ENCODE results near the gene MXD3.
A peak's percentile ranks its signal among the peaks of the same experiment; 100 is the strongest.
"Not testable (repeated sequence)": the region's sequence is repeated elsewhere in the genome, so short reads cannot be mapped to it uniquely, and the experiment has no call there.

MXD3 gene, protein sequence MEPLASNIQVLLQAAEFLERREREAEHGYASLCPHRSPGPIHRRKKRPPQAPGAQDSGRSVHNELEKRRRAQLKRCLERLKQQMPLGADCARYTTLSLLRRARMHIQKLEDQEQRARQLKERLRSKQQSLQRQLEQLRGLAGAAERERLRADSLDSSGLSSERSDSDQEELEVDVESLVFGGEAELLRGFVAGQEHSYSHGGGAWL
- 5.4 reads per million, percentile 21 among the genes with 10 or more reads in this experiment for total RNA-seq

DNA sequence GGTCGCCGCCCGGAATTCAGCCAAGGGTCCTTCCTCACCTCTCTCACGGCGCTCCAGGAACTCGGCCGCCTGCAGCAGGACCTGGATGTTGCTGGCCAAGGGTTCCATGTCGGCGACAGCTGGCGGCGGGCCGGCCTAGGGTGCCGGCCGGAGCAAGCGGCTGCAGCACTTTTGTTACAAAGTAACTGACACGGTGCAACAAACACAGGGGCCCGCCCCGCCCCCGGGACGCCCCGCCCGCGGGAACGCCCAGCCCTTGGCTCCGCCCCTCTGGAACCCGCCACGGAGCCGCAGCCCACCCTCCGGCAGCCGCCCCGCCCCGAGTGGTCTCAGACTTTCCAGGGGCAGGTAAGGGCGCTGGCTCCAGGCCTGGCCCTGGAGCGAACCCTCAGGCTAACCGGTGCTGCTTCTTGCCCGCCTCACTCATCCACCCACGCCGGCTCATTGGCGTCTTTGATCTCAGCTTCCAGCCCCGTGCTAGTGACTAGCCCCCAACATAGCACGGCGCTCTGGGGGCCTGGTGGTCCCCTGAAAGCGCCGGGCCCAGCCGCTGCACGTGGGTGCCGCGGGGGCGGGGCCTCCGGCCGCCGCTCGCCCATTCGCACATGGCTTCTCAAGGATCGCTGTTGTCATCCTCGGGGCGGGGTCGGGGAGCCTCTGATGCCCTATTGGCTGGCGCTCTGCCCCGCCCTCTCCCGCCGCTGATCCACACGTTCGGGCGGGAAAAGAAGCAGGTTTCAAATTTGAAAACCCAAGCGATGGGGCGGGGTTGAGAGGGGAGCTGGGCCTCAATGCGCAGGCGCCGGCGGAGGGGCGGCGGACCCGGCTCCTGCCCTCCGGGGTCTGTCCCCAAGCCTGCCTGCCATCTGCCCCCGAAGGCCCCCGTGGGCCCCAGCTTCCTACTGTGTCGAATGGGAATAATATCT is at the start of gene MXD3:
MXD3 (minus strand) TSS at position 176 of the 926 bp plus-strand sequence; CDS start at position 108, 68 bp downstream.
- peak; percentile 92 for DNase-seq

DNA sequence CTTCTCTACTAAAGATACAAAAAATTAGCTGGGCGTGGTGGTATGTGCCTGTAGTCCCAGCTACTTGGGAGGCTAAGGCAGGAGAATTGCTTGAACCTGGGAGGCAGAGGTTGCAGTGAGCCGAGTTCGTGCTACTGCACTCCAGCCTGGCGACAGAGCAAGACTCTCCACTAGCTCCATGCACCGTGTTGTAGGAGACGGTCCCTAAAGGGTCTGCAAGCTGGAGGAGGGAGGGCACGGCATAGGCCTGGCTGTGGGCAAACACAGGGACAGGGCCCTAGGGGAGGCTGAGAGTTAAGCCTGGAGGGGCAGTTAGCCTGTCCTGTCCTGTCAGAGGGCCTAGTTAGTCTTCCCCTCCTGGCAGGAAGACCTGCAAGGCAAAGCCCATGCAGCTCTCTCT is 49.0 kb upstream of the MXD3 start:
- not testable (repeated sequence) for DNase-seq

DNA sequence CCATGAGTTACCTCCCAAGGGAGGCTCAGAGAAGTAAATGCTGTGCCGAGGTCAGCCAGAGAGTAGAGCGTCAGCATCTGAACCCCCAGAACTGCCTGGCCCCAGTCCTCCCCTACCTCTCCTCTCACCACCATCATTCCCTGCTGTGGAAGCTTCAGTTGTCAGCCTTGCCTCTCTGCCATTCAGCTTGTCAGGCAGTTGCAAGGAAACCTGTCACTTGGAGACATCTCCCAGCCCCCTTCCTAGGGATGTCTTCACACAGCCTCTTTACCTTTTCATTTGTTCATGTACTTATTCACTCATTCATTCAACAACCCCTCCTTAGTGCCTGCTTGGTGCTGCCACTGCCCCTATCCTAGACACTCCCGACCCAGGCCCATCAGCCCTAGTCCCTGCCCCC is 48.2 kb upstream of the MXD3 start:
- no peak for DNase-seq

DNA sequence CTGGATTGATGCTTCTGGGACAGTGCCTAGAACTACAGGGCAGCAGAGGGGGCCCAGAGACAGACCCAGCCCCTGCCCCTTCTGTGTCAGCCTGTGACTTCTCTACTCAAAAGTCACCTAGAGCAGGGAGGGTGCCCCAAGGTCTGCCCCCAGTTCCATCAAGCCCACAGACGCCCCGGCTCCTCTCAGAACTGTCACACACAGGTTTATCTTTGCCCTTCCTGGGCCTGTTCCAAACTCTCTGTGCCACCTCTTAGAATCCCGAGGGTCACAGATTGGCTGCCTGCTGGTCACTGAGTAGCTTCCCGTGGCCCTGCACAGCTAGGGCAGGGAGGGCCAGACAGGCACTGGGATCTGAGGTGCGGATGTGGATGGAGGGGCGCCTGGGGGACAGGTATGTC is 47.8 kb upstream of the MXD3 start:
- DNase-seq = no peak

DNA sequence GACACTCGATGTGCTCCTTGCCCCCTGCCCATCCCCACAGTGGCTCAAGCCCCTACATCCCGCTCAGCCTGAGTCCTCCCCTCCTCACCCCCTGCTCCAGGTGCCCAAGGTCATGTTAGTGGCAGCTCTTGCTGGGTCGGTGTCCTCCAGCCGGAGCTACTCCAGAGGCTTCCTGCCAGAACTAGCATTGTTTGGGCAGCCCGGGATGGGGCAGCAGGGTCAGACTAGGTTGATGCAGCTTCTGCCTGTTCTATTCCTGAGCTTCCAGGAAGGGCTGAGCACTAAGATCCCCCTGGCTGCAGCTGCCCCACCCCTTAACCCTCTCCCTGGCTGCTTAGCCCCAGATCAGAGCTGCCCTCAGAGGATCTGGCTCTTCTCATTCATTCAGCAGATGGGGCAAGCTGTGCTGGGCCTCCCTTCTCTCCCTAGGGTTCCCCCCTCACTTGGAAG is 46.7 kb upstream of the MXD3 start:
- no peak for DNase-seq

DNA sequence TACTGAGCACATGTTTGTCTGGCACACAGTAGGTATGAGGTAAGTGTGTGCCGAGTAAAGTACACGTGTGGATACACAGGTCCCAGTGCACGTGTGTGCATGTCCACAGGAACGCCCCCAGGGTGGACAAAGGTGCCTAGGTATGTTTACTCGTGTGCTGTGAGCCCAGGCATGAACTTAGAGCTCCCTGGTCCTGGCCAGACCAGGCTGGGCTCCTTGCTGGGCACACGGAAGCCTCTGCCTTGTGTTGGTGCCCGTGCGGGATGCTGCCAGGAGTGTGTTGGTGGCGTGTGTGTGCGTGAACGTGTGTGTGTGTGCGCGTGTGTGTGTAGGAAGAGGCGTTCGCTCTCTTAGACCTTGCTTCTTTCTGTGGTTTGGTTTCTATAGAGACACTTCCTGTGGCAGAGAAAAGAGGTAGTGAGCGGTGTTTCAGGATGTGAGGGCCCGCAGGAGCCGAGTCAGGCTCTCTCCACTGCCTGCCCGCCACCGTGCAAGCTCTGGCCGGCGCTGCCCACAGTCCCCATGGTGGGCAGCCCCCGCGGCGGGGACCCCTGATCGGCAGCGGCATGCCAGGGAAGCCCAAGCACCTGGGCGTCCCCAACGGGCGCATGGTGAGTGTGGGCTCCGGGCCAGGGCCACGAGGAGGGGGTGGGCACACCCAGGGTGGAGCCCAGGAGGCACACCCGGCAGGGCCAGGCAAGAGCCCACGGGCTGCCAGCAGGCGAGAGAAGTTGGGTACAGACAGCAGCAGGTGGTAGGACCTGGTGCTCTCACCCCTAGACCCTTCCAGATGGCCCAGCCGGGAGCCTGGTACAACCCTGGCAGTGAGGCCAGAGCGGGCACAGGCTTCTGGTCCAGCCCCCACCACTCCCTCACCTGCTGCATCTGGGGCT is 46.0 kb upstream of the MXD3 start, which contains the start of gene RGS14:
RGS14 (plus strand) TSS at position 466 of the 893 bp plus-strand sequence; CDS start at position 567, 101 bp downstream.
- DNase-seq = peak; percentile 58

DNA sequence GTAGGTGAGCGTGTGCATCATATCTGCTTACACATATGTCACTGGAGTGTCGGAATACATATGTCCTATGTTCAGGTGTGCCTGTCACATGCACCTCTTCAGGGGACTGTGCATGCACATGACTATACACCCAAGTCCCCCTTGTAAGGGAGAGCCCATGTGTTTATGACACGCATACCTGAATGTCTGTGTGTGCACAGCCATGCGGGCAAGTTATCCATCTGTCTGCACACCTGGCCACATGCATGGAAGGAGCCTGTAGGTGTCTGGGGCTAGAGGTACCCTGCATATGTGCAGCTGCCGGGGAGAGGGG is 45.4 kb upstream of the MXD3 start:
- DNase-seq = no peak

DNA sequence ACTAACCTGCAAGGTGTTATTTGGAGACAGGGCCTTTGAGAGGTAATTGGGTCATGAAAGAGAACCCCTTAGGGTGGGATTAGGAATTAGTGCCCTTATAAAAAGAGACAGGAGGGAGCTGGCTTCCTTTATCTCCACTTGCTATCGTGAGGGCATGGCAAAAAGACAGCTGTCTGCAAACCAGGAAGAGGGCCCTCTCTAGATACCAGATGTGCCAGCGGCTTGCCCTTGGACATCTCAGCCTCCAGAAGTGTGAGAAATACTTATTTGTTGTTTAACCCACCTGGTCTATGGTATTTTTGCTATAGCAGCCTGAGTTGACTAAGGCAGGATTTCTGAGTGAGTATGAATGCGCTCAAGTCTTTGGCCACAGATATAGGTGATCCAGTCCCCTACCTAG is 45.0 kb upstream of the MXD3 start:
- no peak for DNase-seq

DNA sequence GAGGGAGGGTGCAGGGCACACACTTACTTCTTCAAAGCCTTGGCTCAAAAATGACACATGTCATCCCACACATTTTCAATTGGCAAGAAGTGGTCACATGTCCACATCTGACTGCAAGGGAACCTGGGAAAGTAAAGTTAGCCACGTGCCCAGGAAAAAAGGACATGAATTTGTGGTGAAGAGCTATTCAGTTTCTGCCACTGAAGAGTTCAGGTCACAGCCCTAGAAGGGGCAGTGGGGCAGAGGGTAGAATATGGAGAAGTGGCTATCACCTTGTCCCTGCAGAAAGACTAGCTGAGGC is 44.1 kb upstream of the MXD3 start:
- no peak for DNase-seq

DNA sequence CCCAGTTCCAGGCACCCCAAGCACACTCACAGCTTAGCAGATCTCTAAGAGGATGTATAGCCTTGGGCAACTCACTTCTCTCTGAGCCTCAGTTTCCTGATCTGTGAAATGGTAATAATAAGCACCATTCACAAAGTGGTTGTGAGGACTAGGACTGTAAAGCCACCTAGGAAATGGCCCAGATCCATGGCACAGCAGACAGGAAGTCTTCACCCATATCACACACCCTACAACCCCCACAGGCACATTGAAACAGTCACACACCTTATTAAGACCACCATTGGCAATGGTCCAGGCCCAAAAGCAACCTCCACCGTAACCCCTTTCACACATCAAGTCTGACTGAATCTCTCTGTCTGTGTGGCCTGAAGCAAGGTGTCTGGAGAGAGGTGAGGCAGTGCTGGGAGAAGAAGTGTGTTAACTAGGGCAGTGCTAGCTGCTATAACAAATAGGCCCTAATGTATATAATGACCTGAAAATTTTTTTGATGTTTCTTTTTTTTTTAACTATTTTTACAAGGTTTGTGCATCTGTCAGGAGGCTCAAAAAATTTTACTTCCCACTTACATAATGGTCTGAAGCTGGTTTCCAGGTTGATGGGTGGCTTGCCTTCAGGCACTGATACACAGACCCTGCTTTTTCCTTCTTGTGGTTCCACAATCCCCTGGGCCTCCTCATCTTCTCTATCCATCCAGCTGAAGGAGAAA is 43.6 kb upstream of the MXD3 start:
- DNase-seq = no peak

DNA sequence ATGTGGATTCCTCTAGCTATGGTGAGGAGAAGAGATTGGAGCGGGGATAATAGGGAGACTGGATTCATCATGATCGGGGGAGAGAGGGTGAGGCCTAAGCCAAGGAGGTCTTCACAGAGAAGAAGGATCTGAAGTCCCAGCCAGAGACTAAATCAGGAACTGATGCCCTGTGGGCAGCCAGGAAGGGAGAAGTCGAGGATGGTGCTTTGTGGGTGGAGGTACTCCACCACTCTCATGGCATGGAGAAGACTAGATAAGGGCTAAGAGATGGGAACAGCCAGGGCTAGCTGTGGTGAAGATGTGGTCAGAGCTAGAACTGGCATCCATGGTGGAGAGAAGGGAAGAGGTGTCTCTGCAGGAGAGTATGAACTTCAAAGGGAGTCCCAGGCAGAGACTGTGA is 43.0 kb upstream of the MXD3 start:
- DNase-seq = no peak

DNA sequence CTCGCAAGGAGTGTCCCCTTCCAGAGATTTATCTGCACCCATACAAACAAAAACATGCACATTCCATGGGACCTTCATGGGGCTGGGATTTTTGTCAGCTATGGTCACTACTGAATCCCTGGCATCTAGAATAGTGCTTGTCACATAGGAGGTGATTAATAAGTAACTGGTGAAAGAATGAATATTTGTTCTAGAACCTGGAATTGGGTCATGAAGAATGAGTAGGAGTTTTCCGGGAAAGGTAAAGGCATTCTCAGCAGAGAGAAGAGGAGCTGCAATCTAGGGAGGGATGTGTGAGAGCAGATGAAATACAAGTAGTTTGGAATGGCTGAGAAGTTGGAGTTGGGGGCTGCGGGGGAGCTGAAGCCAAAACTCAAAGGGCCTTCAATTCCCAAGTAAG is 42.6 kb upstream of the MXD3 start:
- no peak for DNase-seq

DNA sequence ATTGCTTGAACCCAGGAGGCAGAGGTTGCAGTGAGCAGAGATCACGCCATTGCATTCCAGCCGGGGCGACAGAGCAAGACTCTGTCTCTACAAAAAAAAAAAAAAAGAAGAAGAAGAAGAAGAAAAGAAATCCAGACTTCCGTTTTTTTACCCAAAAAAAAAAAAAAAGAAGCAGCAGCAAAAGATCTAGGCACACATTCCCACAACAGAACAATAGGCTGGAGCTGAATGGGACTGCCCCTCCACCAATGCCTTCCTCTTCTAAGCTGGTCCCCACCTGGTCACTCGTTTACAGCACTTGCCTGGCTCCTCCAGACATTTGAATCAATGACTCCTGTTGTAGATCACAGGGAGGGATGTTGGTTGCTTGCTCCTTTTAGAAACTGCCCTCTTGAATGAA is 41.4 kb upstream of the MXD3 start:
- DNase-seq = no peak

DNA sequence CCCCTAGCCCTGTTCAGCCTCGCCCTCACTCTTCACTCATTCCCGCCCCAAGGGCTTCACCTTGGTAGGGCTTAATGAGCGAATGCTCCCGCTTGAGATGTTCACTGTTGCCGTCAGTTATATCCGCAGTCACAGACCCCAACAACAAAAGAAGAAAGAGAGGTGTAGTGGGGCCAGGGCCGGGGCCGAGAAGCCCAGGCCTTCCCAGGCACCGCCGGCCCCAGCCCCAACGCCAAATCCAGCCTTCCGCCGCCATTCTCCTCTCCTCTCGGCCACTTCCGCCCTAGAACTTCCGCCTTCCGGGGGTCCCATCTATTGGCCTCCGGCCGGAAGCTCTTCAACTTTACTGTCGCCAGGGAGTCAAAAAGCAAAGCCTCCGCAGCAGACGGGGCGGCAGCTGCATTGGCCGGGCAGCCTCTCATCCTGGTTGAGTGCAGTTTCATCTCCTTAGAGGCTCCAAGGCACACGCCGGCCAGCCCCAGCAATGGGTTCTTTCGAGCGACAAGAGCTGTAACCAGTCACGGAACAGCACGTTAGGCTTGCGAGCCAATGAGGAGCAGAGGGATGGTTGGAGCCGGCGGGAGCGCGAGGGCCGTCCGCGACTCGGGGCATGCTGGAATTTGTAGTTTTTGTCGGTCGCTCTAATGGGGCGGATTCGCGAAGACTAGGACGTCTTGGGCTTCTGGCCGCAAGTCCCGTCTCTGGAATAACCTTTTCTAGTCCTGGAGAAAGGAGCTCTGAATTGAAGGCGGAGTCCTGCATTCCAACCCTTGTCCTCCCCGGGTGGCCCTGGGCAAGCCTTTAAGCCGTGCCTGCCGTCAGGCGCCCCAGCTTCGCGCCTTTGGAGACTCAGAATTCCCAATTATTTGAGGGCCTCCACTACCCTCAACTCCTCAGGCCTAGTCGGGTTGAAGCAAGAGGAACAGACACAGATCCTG is 40.0 kb upstream of the MXD3 start, which contains the start of gene LMAN2:
LMAN2 (minus strand) TSS at position 277 of the 938 bp plus-strand sequence; CDS start at position 256, 21 bp downstream.
- peak; percentile 89 for DNase-seq

DNA sequence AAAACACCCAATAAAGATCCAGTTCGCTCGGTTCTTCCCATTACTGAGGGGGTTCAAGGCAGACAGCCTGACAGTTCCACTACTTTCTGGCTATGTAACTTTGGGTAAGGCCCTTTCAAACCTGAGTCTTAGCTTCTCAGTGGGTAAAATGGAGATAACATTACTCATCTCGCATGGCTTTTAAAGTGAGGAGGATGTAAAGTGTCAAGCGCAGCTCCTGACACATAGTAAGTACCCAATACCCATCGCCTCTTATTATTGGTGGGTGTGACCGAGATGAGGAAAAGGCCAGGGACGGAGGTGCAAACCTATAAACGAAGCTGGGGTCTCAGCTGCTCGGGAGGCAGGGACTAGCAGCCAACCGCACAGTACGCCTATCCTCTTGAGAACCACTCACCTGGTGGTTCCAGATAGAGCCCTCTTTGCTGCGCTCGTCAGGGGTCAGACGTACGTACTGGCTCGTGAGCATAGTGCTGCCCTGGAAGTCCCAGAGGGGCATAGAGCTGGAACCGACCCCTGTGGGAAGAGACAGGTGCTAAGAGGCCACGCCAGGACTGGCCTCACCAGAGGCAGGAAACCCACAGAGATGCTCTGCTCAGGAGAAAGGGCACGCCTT is 39.2 kb upstream of the MXD3 start:
- DNase-seq = no peak

DNA sequence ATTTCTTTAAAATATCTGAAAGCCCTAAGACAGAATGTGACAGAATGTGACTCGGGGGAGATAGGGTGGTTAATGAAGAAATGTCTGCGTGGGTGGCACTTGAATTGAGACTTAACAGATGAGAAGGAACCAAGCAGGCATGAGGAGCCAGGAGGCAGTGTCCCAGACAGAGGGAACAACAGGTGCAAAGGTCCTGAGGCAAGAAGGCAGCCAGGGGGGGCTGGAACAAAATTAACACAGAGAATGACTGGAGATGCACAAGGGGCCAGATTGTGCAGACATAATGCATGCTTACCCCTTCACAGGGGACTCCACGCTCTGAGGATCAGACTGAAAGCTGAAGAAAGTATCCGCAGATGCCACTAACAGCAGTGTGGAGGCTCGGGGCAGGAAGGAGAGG is 38.1 kb upstream of the MXD3 start:
- no peak for DNase-seq

DNA sequence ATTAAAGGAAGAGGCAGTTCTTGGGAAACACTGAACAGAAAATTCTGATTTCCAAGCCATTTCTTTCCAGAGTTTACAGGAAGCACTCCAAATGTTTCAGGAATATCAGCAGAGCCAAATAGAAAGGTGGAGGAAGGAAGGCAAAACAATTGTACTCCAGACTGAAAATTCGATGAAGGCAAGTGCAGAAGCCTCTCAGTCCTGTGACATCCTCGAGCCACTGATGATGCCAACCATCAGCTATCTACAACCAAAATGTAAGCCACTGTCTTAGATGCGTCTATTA is 37.6 kb upstream of the MXD3 start:
- no peak for DNase-seq

DNA sequence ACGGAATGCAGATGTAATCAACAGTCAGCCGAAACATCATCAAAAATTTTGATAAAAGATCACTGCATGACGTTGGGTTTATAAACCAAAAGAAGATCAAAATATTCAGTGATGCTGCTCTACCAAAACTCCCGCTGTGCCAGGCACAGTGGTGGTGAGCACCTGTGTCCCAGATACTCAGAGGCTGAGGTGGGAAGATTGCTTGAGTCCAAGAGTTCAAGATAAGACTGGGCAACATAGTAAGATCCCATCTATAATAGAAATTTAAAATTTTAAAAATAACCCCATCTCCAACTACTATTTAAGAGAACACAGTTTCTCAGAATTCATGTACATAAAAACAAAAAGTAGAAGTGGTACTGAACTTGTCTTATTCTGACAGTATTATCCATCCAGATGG is 36.0 kb upstream of the MXD3 start:
- no peak for DNase-seq

DNA sequence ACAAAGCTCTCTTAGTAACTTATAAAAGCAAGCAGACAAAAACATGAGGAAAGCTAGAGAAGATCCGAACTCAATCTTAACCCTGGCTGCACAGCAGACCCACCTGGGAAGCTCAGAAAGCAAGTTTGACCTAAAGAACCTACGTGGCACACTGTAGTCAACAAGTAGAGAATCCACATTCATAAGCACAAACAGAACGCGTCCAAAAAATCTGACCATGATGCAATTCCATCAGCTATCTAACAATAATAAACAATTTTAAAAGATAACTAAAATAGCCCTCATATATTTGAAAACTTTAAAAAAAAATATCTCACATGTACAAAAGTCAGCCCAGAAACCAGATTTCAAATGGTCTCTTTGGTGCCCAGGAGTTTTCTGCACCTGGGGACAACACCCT is 35.1 kb upstream of the MXD3 start:
- DNase-seq = no peak

DNA sequence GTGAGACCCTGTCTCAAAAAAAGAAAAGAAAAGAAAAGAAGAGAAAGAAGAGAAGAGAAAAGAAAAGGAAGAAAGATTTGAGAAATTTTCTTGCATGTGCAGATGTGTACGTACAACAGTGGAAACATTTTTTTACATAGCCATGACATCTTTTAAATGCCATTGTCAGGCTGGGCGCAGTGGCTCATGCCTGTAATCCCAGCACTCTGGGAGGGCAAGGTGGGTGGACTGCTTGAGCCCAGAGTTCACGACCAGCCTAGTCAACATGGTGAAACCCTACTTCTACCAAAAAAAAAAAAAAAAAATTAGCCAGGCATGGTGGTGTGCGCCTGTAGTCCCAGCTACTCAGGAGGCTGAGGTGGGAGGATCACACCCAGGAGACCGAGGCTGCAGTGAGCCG is 33.2 kb upstream of the MXD3 start:
- DNase-seq = no peak

DNA sequence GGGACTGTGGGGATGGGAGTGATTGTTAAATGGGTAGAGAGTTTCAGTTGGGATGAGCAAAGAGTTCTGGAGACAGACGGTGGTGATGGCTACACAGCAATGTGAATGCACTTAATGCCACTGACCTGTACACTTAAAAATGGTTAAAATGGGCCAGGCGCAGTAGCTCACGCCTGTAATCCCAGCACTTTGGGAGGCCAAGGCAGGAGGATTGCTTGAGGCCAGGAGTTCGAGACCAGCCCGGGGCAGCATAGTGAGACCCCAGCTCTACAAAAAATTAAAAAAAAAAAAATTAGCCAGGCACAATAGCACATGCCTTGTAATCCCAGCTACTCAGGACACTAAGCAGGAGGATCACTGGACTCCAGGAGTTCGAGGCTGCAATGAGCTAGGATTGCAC is 32.1 kb upstream of the MXD3 start:
- DNase-seq = no peak
